HG03103 (cell line): ENCODE measurements around the gene ERVV-1.
"Not testable (repeated sequence)": the region's sequence is repeated elsewhere in the genome, so short reads cannot be mapped to it uniquely, and the experiment has no call there.

Experiments used
- ATAC-seq: cut with Tn5 transposase; IDR thresholded peaks from one replicate; pipeline ENCODE4 v1.9.1; 2021; ENCODE audit warnings: low read depth; ENCODE audit not compliant: unreplicated experiment

The ERVV-1 gene, protein sequence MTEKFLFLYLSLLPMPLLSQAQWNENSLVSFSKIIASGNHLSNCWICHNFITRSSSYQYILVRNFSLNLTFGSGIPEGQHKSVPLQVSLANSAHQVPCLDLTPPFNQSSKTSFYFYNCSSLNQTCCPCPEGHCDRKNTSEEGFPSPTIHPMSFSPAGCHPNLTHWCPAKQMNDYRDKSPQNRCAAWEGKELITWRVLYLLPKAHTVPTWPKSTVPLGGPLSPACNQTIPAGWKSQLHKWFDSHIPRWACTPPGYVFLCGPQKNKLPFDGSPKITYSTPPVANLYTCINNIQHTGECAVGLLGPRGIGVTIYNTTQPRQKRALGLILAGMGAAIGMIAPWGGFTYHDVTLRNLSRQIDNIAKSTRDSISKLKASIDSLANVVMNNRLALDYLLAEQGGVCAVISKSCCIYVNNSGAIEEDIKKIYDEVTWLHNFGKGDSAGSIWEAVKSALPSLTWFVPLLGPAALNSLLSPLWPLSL

DNA sequence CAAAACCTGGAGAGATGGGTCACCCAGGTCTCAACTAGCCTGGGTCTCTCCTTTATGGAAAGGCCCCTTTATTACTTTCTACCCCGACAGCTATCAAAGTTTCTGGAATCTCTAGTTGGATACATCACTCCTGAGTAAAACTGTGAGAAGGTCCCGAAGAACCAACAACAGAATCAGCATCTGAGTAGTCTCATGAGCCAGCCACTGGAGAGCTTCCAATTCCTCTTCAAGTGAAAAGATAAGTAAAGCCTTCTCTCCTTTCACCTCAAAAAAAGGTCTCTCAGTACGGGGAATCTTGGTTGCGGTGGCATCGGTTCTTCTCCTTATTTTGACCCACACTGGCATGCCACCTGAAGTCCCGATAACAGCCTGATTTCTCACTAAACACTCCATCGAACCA lies at the start of gene ERVV-1:
TSS of gene ERVV-1 (plus strand) at position 301 of the 400 bp plus-strand sequence. CDS start 170 bp downstream, outside the sequence.
- no peak for ATAC-seq

DNA sequence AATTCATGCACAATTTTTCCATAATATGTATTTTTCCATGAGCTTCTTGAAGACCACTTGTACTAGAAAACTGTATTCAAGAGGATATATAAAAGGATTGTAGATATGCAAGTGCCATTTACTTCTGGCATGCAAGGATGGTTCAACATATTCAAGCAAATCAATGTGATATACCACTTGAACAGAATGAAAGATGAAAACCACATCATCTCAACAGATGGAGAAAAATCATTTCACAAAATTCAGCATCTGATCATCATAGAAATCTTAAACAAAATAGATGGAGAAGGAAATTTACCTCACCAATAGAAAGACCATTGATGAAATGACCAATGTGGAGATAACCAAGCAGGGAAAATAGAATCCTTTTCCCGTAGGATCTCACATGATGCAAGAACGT lies 45.9 kb upstream of the ERVV-1 start:
- ATAC-seq: no peak

DNA sequence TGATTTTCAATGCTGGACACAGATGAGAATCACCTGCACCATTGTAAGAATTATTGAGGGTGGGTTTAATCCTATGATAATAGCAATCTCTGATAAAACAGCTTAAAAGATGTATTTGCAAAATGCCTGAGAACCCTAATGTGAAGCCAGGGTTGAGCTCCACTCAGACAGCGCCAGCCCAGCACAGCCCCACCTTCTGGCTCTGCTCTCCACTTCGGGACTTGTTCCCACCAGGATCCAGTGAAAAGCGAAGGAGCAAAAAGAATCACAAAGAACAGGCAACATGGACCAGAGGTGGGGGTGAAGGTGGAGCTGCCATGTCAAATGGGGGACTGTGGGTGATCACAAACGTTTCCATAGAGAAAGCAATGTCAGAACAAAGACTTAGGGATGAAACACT lies 32.4 kb upstream of the ERVV-1 start:
- no peak for ATAC-seq

DNA sequence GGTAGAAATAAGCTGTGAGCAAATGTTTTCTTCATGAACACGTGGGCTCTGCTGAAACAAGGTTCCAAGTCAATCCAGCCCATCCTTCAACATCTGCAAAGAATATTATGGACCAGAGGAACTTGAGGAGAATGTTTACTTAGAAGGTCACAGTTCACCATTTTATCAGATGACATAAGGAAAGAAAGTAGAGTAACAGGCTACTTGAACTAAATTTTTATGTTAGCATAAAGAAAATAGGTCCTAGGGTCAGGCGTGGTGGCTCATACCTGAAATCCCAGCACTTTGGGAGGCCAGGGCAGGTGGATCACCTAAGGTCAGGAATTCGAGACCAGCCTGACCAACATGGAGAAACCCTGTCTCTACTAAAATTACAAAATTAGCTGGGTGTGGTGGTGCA lies 30.6 kb upstream of the ERVV-1 start:
- not testable (repeated sequence) for ATAC-seq

DNA sequence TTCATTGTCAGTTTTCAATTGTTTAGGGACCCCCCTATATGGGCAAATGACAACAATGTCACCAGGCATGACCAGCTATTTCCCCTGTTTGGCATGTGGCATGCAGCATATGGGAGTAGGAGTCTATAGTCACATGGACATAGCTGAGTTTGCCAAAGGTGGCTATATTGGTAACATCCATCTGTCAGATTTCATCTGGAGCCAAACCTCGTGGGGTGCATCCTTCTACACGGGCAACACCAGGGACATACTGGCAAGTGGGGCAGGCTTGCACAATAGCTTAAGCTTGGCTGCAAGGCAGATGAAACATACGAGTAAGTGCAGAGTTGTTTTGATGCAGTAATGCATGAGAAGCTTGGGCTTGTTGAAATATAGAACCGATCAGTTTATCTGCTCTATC lies 26.5 kb upstream of the ERVV-1 start:
- no peak for ATAC-seq

DNA sequence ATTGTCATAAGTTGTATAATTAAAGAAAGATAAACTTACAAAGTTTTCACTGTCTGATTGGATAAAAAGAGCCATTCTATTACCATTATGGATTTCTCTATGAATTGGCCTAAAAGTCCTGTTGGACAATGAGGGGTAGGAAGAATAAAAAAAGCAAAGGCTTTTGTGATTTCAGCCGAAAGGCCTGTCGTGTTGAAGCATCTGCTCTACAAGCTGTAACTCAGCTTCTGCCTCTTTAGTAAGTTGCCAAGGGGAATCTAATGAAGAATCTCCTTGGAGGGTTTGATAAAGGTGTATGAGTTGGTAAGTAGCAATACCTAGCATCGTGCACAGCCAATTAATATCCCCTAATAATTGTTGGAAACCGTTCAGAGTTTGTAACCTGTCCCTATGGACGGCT lies 25.2 kb upstream of the ERVV-1 start:
- ATAC-seq: no peak

DNA sequence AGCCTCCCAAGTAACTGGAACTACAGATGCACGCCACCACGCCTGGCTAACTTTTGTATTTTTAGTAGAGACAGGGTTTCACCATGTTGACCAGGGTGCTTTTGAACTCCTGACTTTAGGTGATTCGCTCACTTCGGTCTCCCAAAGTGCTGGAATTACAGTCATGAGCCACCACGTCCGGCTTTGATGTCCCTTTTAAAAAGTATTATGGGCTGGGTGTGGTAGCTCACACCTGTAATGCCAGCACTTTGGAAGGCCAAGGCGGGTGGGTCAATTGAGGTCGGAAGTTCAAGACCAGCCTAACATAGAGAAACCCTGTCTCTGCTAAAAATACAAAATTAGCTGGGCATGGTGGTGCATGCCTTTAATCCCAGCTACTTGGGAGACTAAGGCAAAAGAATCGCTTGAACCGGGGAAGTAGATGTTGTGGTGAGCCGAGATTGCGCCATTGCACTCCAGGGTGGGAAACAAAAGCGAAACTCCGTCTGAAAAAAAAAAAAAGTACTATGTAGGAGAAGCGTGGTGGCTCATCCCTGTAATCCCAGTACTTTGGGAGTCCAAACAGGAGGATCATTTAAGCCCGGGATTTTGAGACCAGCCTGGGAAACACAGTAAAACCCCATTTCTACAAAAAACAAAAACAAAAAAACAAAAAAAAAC lies 22.8 kb upstream of the ERVV-1 start:
- no peak for ATAC-seq

DNA sequence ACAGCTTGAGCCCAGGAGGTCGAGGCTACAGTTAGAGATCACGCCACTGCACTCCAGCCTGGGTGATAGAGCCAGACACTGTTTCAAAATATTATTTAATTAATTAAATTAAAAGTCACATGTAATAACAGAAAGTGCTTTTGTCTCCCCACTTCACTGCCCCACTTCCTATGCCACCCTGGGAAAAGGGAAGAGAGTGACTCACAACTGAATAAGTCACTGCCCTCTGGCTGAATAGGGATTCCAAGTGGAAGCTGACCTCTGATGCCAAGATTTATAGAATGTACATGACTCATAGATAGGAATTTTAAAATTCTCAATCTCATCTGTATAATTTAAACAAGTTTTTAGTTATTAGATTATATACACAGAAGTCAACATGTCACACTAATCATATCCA lies 22.2 kb upstream of the ERVV-1 start:
- no peak for ATAC-seq

DNA sequence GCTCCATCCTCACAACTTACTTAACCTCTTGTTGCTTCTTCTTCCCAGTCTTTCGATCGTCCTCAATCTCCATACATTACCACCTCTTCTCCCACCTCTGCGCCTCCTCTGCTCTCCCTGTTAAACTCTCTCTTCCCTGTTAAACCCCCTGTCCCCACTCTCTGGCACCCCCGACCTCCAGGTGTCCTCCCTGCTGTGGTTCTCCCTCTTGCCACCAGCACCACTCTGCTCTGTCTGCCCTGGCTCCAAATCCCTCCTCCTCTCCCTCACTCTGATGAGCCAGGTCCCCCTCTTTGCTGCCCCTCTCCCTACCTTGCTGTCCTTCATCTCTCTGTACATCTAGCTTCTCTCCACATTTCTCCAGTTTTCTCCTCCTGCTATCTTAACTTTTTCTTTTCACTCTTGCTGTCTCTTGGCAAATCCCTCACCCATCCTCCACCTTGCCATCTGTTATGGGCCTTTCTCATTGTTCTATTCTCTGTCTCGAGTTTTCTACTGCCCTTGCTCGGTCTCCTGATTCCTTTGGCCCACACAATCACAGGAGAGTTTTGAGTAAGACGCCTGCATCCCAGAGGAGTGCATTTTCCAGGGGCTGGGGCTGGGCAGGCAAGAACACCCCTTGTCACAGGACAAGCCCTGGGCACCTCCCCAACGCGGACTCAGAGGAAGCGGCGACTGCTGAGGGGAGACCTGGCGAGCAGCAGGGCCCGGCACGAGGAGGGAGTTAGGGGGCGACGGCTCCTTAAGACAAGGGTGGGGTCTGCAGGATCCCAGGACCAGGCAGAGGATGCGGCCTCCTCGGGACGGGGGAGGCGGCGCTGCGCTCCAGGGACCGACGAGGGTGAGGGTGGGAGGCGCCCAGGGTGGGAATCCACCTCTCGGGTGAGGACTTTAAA lies 21.4 kb upstream of the ERVV-1 start:
- no peak for ATAC-seq

DNA sequence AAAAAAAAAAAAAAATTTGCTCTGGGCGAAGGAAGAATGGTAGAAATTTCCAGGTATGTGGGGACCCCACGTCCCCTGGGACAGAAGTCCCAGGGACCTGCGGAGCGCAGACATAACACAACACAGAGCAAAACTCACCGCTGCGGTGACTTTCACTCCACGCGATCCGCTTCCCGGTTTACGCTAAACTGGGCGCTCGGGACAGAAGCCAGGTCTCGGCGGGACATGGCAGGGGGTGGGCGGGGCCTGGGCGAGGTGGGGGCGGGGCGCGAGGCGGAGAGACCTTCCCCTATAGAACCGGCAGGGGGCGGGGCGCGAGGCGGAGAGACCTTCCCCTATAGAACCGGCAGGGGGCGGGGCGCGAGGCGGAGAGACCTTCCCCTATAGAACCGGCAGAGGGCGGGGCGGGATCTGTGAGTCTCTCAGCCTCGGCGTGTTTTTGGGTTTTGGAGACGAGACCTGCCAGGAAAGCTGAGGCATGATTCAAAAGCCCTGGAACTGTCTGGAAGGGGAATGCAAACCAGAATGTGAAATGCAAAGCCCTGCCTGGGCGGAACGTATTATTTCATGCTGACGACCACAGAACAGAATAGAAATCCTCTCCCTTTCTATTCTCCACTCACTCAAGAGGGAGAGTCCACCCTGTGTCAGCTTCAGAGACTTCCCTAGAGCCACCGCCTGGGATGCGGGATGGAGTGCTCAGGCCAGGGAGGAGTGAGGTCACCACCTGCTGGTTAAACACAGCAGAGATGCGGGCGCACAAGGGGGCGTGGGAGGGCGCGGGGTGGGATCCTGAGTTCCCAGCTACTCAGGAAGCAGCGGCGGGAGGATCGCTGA lies 20.2 kb upstream of the ERVV-1 start:
- ATAC-seq: no peak

DNA sequence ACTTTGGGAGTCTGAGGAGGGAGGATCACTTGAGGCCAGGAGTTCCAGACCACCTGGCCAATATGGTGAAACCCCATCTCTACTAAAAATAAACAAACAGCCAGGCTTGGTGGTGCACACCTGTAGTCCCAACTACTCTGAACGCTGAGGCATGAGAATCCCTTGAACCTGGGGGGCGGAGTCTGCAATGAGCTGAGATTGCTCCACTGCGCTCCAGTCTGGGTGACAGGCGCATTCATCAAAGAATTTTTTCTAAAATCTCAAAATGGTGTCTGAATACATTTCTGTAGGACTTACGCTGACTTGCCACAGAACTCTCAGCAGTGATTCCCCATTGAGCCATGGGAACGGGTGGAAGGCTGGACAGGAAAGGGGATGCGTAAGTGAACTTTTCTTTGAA lies 18.0 kb upstream of the ERVV-1 start:
- no peak for ATAC-seq

DNA sequence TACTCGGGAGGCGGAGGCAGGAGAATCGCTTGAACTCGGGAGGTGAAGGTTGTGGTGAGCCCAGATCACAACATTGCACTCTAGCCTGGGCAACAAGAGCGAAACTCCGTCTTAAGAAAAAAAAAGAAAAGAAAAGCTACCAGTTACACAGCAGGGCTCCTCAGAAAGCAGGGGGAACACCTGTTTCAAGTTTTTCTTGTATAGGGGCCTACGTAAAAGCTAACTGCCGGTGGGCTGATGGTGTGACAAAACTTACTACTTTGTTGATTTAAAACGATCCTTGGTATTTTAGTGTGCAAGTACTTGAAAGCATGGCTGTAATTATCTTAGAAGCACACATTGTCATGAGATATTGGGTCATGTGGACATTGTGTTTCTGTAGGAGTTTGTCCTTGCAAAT lies 15.7 kb upstream of the ERVV-1 start:
- no peak for ATAC-seq

DNA sequence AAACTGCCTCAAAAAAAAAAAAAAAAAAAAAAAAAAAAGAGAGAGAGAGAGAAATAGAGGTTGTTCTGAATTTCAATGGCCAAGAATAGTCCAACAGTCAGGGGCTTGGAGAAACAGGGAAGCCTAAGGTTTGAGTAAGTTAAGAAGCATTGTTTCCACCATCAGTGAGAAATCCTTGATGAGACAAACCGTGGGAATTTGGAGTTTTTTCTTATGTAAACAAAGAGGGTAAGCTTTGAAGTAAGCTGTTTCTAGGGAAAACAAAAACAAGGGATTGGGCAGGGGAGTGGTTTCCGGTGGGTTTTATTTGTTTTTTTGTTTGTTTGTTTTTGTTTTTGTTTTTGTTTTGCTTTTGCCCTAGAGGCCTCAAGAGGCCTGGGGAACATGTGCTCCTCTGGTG lies 11.2 kb upstream of the ERVV-1 start:
- no peak for ATAC-seq

DNA sequence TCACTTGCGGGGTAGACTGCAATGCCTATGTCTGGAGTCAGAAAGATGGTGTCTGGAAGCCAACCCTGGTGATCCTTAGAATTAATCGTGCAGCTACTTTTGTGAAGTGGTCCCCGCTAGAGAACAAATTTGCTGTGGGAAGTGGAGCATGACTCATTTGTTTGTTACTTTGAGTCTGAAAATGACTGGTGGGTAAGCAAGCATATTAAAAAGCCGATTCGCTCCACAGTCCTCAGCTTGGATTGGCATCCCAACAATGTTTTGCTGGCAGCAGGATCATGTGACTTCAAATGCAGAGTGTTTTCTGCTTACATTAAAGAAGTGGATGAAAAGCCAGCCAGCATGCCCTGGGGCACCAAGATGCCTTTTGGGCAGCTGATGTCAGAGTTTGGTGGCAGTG lies 9.5 kb upstream of the ERVV-1 start:
- no peak for ATAC-seq

DNA sequence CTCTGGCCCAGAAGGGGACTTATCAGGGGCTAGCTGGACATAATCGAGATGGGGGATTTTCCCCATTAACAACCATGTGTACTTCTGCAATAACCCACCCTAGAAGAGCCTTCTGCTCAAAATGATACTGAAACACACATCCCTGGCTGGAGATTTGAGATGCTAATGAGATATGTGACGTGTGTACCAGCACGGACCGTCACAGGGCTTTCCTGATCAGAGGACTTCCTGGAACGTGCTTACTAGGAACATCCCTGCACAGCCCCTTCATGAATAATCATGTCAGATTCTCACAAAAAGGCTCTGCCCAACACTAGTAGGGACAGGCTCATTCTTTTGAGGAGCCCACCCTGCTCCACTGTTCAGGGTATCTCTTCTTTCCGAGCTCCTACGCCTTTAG lies 6.5 kb upstream of the ERVV-1 start:
- no peak for ATAC-seq

DNA sequence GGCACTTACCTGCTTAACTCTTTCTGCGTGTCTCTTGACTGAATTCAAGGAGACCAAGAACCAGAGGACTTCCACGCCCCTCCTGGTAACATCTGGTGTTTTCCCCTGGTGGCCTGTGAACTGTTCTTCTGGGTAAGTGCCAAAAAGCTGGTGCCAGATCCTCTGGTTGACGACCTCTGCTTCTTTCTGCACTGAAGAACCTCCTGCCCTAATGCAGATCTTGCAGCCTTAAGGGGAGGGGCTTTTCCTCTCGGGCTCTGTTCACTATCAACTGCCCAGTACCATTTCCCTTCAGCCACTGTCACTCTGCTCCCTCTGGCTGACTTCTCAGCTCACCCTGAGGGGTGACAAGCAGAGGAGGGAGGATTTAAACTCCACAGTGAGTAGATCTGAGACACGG lies 6.1 kb upstream of the ERVV-1 start:
- no peak for ATAC-seq

DNA sequence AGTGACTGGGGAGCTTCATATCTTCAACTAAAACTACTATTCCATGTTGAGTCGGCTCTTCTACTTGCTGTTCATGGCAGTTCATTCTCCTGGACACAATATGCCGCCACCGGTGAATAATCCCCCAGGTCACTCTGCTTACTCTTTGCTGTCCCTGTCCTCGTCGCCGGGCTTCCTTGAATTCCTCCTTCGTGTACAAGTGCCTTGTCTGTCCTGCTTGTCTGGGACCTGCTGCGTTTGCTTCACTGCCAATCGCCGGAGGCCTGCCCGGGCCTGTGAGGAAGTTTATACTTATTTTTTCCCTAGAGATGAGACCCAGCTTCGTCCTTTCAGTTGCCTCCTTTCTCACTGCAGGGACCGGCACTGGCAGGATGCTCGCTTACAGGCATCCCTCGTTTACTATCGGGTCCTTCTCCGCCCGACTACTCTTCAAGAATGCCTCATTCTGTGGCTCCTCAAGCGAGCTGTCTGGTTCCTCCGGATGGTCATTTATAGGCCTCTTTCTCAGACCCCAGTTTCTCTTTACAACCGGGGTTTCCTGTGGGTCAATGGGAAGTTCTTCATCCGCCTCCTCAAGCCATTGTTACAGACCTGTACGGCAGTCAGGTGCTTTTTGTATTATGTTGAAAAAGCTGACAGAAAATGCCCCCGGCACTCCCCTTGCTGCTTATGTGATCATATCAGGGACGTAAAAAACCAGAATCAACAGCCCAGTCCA lies 5.5 kb upstream of the ERVV-1 start:
- no peak for ATAC-seq

DNA sequence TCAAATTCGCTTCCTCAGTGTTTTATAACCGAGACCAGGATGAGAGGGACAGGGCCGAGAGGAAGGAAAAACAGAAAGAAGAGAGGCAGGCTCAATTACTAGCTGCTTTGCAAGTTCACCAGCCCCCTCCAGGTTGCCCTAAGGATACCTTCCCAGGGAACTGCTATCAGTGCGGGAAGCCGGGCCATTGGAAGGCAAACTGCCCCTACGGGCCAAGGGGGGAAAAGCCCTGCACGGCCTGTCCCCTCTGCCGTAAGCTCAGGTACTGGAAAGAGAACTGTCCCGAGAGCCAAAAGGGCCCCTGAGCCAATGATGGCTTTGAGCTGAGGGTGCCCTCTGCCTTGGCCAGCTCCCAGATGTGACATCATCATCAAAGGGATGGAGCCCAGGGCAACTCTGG lies 3.2 kb upstream of the ERVV-1 start:
- no peak for ATAC-seq

DNA sequence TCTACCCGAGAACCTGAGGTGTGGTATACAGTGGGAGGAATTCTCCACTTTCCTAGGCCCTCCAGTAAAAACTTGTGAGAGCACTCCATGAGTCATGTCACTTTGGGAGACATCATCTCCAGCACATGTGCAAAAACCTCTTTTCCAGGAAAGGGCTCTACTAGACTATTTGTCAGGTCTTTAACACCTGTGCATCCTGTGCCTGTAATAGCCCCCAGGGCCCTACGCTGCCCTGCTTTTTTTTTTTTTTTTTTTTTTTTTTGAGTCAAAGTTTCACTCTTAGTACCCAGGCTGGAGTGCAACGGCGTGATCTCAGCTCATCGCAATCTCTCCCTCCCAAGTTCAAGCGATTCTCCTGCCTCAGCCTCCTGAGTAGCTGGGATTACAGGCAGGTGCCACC lies 1.7 kb upstream of the ERVV-1 start:
- no peak for ATAC-seq

DNA sequence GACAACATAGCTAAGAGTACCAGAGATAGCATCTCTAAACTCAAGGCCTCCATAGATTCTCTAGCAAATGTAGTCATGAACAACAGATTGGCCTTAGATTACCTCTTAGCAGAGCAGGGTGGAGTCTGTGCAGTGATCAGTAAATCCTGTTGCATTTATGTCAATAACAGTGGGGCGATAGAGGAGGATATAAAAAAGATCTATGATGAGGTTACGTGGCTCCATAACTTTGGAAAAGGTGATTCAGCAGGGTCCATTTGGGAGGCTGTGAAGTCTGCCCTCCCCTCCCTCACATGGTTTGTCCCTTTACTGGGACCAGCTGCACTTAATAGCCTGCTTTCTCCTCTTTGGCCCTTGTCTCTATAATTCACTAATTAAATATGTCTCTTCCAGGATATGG lies 1.4 kb downstream of the ERVV-1 start:
- ATAC-seq: no peak
